Measurements from ENCODE around the gene PRR20D. TPM values are rescaled to one million over a fixed set of nuclear protein-coding genes. Genes with fewer than 3 reads are reported as not detected.
"Not testable (repeated sequence)": the region's sequence is repeated elsewhere in the genome, so short reads cannot be mapped to it uniquely, and the experiment has no call there.

The PRR20D gene
- not detected in 3 replicates for total RNA-seq

- not testable (repeated sequence) for DNase-seq (ENCODE audit: low spot score in 2 of 2, unreplicated experiment in 2 of 2); H3K36me3 Mint-ChIP-seq; H3K4me3 Mint-ChIP-seq; H3K4me1 Mint-ChIP-seq; H3K27me3 Mint-ChIP-seq (ENCODE audit: low read depth); H3K27ac Mint-ChIP-seq; H3K9me3 Mint-ChIP-seq
Observed at GRCh38 chr13:57160332-57160731, at the start of gene PRR20D. Gene PRR20D (plus strand): TSS chr13:57160632. CDS start chr13:57161019, 387 bp downstream.

GRCh38 chr13:57114945-57115344 lies 45.5 kb upstream of the PRR20D start:
- no peak overlapping the region for H3K4me3 Mint-ChIP-seq
- DNase-seq (ENCODE audit: low spot score in 2 of 2, unreplicated experiment in 2 of 2): no peak
- no peaks in the 10 kb centered on the region for H3K36me3 Mint-ChIP-seq
- H3K27ac Mint-ChIP-seq: no peak overlapping the region
- no peaks in the 10 kb centered on the region for H3K27me3 Mint-ChIP-seq (ENCODE audit: low read depth)
- TF ChIP-seq, protein P1, sequence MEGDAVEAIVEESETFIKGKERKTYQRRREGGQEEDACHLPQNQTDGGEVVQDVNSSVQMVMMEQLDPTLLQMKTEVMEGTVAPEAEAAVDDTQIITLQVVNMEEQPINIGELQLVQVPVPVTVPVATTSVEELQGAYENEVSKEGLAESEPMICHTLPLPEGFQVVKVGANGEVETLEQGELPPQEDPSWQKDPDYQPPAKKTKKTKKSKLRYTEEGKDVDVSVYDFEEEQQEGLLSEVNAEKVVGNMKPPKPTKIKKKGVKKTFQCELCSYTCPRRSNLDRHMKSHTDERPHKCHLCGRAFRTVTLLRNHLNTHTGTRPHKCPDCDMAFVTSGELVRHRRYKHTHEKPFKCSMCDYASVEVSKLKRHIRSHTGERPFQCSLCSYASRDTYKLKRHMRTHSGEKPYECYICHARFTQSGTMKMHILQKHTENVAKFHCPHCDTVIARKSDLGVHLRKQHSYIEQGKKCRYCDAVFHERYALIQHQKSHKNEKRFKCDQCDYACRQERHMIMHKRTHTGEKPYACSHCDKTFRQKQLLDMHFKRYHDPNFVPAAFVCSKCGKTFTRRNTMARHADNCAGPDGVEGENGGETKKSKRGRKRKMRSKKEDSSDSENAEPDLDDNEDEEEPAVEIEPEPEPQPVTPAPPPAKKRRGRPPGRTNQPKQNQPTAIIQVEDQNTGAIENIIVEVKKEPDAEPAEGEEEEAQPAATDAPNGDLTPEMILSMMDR (IDR thresholded peaks at IDR 0.05; ENCODE audit: unreplicated experiment): no peak
- no peaks in the 10 kb centered on the region for H3K4me1 Mint-ChIP-seq
- peaks cover 30% of the 10 kb centered on the region for H3K9me3 Mint-ChIP-seq

DNA sequence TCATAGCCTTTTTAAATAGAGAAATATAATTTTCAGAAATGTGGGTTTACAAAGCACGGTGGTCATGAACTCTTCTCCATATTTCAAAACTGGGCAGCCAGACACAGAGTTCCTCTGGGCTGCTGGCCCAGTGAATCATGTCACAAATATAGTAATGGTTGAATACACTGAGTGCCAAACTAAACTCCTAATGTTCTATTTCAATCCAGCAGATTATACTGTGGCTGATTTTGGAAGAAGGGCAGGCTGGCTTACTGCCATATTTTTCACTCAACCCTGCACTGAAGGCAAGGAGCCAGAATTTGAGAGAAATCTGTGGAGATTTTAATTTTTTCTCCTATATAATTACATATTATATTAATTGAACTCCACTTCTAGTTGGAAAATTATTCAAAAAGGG lies 36.8 kb upstream of the PRR20D start:
- Mint-ChIP-seq H3K4me3 (no peak overlapping the region), H3K27ac (no peak overlapping the region), H3K36me3 (no peaks in the 10 kb centered on the region), H3K4me1 (no peaks in the 10 kb centered on the region), H3K27me3 (ENCODE audit: low read depth) (no peaks in the 10 kb centered on the region), H3K9me3 (no peaks in the 10 kb centered on the region)
- no peak for DNase-seq (ENCODE audit: low spot score in 2 of 2, unreplicated experiment in 2 of 2)
- TF ChIP-seq, protein P1 (IDR thresholded peaks at IDR 0.05; ENCODE audit: unreplicated experiment): no peak

- DNase-seq (ENCODE audit: low spot score in 2 of 2, unreplicated experiment in 2 of 2): no peak
- no peaks in the 10 kb centered on the region for H3K36me3 Mint-ChIP-seq
- no peak overlapping the region for H3K27ac Mint-ChIP-seq
- no peaks in the 10 kb centered on the region for H3K27me3 Mint-ChIP-seq (ENCODE audit: low read depth)
- TF ChIP-seq, protein P1 (IDR thresholded peaks at IDR 0.05; ENCODE audit: unreplicated experiment): no peak
- no peaks in the 10 kb centered on the region for H3K9me3 Mint-ChIP-seq
- H3K4me3 Mint-ChIP-seq: no peak overlapping the region
- no peaks in the 10 kb centered on the region for H3K4me1 Mint-ChIP-seq
Observed at GRCh38 chr13:57128909-57129308, 31.5 kb upstream of the PRR20D start.

DNA sequence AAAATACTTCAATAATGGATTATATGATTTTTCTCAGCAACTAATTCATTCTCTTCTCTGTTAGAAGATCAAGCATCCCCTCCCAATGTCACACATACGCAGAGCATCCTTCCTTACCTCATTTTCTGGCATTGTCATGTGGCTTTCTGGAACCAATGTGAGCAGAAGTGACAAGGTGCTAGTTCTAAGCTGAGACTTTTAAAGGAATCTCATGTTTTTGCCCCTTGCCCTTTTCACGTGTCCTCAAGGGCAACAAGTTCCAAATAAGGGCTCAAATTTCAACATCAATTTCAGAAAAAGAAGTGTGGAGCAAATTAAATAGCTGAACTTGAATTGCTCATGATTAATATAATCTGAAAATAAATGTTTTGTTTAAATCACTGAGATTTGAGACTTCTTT lies 24.3 kb upstream of the PRR20D start:
- Mint-ChIP-seq H3K4me3 (no peak overlapping the region), H3K4me1 (no peaks in the 10 kb centered on the region), H3K36me3 (no peaks in the 10 kb centered on the region), H3K27me3 (ENCODE audit: low read depth) (no peaks in the 10 kb centered on the region), H3K9me3 (no peaks in the 10 kb centered on the region), H3K27ac (no peak overlapping the region)
- DNase-seq (ENCODE audit: low spot score in 2 of 2, unreplicated experiment in 2 of 2): no peak
- TF ChIP-seq, protein P1 (IDR thresholded peaks at IDR 0.05; ENCODE audit: unreplicated experiment): no peak

- H3K27ac Mint-ChIP-seq: no peak overlapping the region
- TF ChIP-seq, protein P1 (IDR thresholded peaks at IDR 0.05; ENCODE audit: unreplicated experiment): no peak
- H3K9me3 Mint-ChIP-seq: no peaks in the 10 kb centered on the region
- H3K36me3 Mint-ChIP-seq: no peaks in the 10 kb centered on the region
- H3K27me3 Mint-ChIP-seq (ENCODE audit: low read depth): no peaks in the 10 kb centered on the region
- no peak for DNase-seq (ENCODE audit: low spot score in 2 of 2, unreplicated experiment in 2 of 2)
- H3K4me1 Mint-ChIP-seq: no peaks in the 10 kb centered on the region
- H3K4me3 Mint-ChIP-seq: no peak overlapping the region
Observed at GRCh38 chr13:57137585-57137984, 22.8 kb upstream of the PRR20D start.
